Vagina (tissue), 2 donors: ENCODE results near the gene SERPINE1. TPM values are rescaled to one million over a fixed set of nuclear protein-coding genes. Genes with fewer than 3 reads are reported as not detected.
"Not testable (repeated sequence)": the region's sequence is repeated elsewhere in the genome, so short reads cannot be mapped to it uniquely, and the experiment has no call there.

Experiments used
- DNase-seq, 2 donors: peaks; one replicate each; pipeline ENCODE4 v3.0.0-alpha.2; 2017; ENCODE audit errors: extremely low spot score in 2 of 2
- H3K27ac ChIP-seq: fragments of 200-600 bp; sonication (generic); one replicate; pipeline ENCODE4 v1.5.1; 2019
- H3K27me3 ChIP-seq: fragments of 200-600 bp; sonication (generic); one replicate; pipeline ENCODE4 v1.5.1; 2019
- H3K36me3 ChIP-seq, 2 donors: fragments of 200-600 bp; sonication (generic); one replicate each; pipeline ENCODE4 v1.5.1; 2017 to 2019
- H3K4me1 ChIP-seq: fragments of 200-600 bp; sonication (generic); one replicate; pipeline ENCODE4 v1.5.1; 2019
- H3K4me3 ChIP-seq, 2 donors: fragments of 200-600 bp; sonication (generic); 1 replicate in 1 of 2; 2 replicates in 1 of 2; pipeline ENCODE4 v1.5.1; 2016 to 2019
- H3K9me3 ChIP-seq: fragments of 200-600 bp; sonication (generic); one replicate; pipeline ENCODE4 v1.5.1; 2019
- POLR2A ChIP-seq, 2 donors: fragments of 450-650 bp; IDR thresholded peaks; one replicate each; pipeline ENCODE4 v1.6.1; 2017; ENCODE audit warnings: antibody characterized with exemption in 2 of 2, mild to moderate bottlenecking in 2 of 2, moderate library complexity in 2 of 2
- POLR2AphosphoS5 ChIP-seq, 2 donors: sonication (generic); formaldehyde crosslinking; IDR thresholded peaks; one replicate each; pipeline ENCODE4 v1.9.0; 2017; ENCODE audit warnings: antibody characterized with exemption in 2 of 2, mild to moderate bottlenecking in 2 of 2, low read depth in 1 of 2; ENCODE audit not compliant: insufficient read depth in 1 of 2
- intact Hi-C: fragments of 100-400 bp; cut with DNase I; formaldehyde crosslinking; loops from one replicate; pipeline ENCODE4 v1.15.1; 2023
- total RNA-seq: library from RNA; depleted of rRNA; stranded (reverse); fragments of >200 nt; gene quantifications from one replicate; pipeline ENCODE4 v1.2.3, GENCODE V29; 2016
- TF ChIP-seq, protein P1 (sequence below), 3 experiments: fragments of 450-650 bp in 2 of 3; fragments of 200-600 bp in 1 of 3; sonication (generic) in 1 of 3; IDR thresholded peaks; one replicate each; pipeline ENCODE4 v1.5.1; 2017 to 2019; ENCODE audit warnings: antibody characterized with exemption in 3 of 3, mild to moderate bottlenecking in 2 of 3, moderate library complexity in 2 of 3

Gene SERPINE1
- total RNA-seq, 1 donor from 2014 or later = 14.7 TPM

DNA sequence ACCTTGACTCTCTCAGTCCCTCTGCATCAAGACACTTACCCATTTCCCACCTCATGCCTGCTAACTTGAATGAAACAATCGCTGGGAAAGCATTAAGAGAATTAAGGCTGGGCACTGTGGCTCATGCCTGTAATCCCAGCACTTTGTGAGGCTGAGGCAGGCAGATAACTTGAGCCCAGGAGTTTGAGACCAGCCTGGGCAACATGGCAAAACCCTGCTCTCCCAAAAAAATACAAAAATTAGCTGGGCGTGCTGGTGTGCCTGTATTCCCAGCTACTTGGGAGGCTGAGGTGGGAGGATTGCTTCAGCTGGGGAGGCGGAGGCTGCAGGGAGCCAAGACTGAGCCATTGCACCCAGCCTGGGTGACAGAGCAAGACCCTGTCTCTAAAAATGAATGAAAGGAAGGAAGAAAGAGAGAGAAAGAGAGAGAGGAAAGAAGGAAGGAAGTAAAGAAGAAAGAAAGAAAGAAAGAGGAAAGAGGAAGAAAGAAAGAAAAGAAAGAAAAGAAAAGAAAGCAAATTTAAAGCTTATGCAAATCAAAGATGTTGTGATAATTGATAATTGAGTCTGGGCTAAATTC lies 646 bp downstream of the SERPINE1 start:
- no peak for DNase-seq
- intact Hi-C loops = loop anchor here (5.0 kb wide), 1 partner anchor 40 kb away; the partner anchor contains the start of gene TRIM56
- H3K27ac ChIP-seq = peak overlapping the region; percentile 61
- H3K27me3 ChIP-seq = no peaks in the 10 kb centered on the region
- H3K36me3 ChIP-seq = no peaks in the 10 kb centered on the region
- H3K4me1 ChIP-seq = peaks cover 46% of the 10 kb centered on the region
- TF ChIP-seq, protein P1, sequence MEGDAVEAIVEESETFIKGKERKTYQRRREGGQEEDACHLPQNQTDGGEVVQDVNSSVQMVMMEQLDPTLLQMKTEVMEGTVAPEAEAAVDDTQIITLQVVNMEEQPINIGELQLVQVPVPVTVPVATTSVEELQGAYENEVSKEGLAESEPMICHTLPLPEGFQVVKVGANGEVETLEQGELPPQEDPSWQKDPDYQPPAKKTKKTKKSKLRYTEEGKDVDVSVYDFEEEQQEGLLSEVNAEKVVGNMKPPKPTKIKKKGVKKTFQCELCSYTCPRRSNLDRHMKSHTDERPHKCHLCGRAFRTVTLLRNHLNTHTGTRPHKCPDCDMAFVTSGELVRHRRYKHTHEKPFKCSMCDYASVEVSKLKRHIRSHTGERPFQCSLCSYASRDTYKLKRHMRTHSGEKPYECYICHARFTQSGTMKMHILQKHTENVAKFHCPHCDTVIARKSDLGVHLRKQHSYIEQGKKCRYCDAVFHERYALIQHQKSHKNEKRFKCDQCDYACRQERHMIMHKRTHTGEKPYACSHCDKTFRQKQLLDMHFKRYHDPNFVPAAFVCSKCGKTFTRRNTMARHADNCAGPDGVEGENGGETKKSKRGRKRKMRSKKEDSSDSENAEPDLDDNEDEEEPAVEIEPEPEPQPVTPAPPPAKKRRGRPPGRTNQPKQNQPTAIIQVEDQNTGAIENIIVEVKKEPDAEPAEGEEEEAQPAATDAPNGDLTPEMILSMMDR (IDR thresholded peaks at IDR 0.05) = no peak
- TF ChIP-seq POLR2A (IDR thresholded peaks at IDR 0.05) = no peak
- TF ChIP-seq POLR2AphosphoS5 (IDR thresholded peaks at IDR 0.05; ENCODE audit: insufficient read depth in 1 of 2, low read depth in 1 of 2) = no peak
- H3K9me3 ChIP-seq = no peaks in the 10 kb centered on the region
- H3K4me3 ChIP-seq = peak overlapping the region; percentile 14 to 45

DNA sequence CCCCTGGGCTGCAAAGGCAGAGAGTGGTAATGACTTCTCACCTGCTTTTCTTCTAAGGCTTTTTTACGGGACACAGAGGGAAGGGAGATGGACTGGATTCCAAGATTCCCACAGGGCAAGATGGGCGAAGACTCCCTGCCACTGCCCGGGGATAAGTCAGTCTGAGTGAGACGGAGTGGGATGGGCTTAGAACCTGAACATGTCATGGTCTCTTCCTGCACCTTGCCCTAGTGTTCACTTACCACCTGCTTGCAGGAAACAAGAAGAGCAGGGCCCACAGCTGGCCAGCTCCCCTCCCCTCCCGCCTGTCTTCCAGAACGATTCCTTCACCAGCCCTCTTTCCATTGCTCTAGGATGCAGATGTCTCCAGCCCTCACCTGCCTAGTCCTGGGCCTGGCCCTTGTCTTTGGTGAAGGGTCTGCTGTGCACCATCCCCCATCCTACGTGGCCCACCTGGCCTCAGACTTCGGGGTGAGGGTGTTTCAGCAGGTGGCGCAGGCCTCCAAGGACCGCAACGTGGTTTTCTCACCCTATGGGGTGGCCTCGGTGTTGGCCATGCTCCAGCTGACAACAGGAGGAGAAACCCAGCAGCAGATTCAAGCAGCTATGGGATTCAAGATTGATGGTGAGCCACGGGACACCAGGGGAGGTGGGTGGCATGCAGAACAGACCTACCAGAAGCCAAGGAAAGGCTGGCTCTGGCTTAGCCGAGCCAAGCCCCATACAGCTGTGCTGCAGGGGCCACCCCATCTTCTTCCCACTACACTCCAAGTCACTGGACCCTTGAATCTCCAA lies 1.3 kb downstream of the SERPINE1 start:
- peak overlapping the region in 1 of 2 donors; percentile 14 for H3K4me3 ChIP-seq
- no peaks in the 10 kb centered on the region for H3K9me3 ChIP-seq
- H3K36me3 ChIP-seq = no peaks in the 10 kb centered on the region
- intact Hi-C loops = loop anchor here (5.0 kb wide), 1 partner anchor 41 kb away; the partner anchor contains the start of gene TRIM56
- peaks cover 41% of the 10 kb centered on the region for H3K4me1 ChIP-seq
- no peaks in the 10 kb centered on the region for H3K27me3 ChIP-seq
- H3K27ac ChIP-seq = no peak overlapping the region
- no peak for TF ChIP-seq POLR2A (IDR thresholded peaks at IDR 0.05)
- no peak for TF ChIP-seq POLR2AphosphoS5 (IDR thresholded peaks at IDR 0.05; ENCODE audit: insufficient read depth in 1 of 2, low read depth in 1 of 2)
- TF ChIP-seq, protein P1 (IDR thresholded peaks at IDR 0.05) = no peak
- no peak for DNase-seq

DNA sequence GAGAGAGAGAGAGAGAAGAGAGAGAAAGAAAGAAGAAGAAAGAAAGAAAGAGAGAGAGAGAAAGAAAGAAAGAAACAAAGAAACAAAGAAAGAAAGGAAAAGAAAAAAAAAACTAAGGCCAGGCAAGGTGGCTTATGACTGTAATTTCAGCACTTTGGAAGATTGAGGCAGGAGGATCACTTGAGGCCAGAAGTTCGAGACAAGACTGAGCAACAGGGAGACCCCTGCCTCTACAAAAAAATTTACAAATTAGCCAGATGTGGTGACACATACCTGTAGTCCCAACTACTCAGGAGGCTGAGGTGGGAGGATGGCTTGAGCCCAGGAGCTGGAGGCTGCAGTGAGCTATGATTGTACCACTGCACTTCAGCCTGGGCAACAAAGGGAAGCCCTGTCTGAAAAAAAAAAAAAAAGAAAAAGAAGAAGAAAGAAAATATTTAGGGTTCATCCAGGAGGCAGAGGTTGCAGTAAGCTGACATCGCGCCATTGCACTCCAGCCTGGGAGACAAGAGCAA lies 2.8 kb downstream of the SERPINE1 start:
- Histone ChIP-seq H3K9me3 (no peaks in the 10 kb centered on the region), H3K36me3 (no peaks in the 10 kb centered on the region), H3K27ac (no peak overlapping the region), H3K4me3 (no peak overlapping the region), H3K27me3 (no peaks in the 10 kb centered on the region), H3K4me1 (peaks cover 32% of the 10 kb centered on the region)
- intact Hi-C loops = loop anchor here (5.0 kb wide), 1 partner anchor 42 kb away; the partner anchor contains the start of gene TRIM56
- TF ChIP-seq POLR2AphosphoS5 (IDR thresholded peaks at IDR 0.05; ENCODE audit: insufficient read depth in 1 of 2, low read depth in 1 of 2) = no peak
- no peak for TF ChIP-seq POLR2A (IDR thresholded peaks at IDR 0.05)
- TF ChIP-seq, protein P1 (IDR thresholded peaks at IDR 0.05) = no peak
- no peak for DNase-seq

DNA sequence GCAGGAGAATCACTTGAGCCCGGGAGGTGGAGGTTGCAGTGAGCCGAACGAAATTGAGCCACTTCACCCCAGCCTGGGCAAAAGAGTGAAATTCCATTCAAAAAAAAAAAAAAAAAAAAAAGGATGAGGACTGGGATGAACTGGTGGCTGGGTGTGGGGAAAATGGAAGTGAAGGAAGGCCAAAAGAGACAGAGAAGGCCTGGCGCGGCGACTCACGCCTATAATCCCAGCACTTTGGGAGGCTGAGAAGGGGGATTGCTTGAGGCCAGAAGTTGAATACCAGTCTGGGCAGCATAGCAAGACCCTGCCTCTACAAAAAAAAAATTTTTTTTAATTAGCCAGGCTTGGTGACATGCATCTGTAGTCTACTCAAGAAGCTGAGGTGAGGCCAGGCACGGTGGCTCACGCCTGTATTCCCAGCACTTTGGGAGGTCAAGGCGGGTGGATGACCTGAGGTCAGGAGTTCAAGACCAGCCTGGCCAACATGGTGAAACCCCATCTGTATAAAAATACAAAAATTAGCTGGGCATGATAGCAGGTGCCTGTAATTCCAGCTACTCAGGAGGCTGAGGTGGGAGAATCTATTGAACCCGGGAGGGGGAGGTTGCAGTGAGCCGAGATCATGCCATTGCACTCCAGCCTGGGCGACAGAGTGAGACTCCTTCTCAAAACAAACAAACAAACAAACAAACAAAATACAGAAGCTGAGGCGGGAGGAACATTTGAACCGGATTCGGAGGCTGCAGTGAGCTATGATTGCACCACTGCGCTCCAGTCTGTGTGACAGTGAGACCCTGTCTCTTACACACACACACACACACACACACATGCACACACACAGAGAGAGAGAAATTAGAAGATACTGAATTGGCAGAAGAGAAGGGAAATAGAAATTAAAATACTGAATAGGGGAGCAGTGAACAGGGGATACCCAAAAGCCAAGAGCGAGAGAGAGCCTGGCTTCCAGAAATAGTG lies 6.0 kb downstream of the SERPINE1 start:
- H3K9me3 ChIP-seq, H3K4me3 ChIP-seq, H3K27ac ChIP-seq, intact Hi-C loops, DNase-seq, H3K36me3 ChIP-seq, H3K4me1 ChIP-seq, H3K27me3 ChIP-seq: not testable (repeated sequence)
